Endodermal cell (in vitro differentiated cells): ENCODE measurements around the gene GARIN5A. TPM values are rescaled to one million over a fixed set of nuclear protein-coding genes. Genes with fewer than 3 reads are reported as not detected.

ENCODE experiments used
- DNase-seq: peaks from one replicate; pipeline ENCODE4 v3.0.0-alpha.2; 2017
- H3K27ac ChIP-seq: 2 replicates; pipeline ENCODE4 v1.5.1; 2013; ENCODE audit warnings: mild to moderate bottlenecking, low read depth, low read length, moderate library complexity
- H3K27me3 ChIP-seq: 2 replicates; pipeline ENCODE4 v1.6.1; 2013; ENCODE audit warnings: mild to moderate bottlenecking, low read length, moderate library complexity; ENCODE audit not compliant: insufficient read depth, control insufficient read depth, poor library complexity, severe bottlenecking
- H3K36me3 ChIP-seq: 2 replicates; pipeline ENCODE4 v1.7.0; 2013; ENCODE audit warnings: mild to moderate bottlenecking, low read length, moderate library complexity; ENCODE audit not compliant: control insufficient read depth, insufficient read depth
- H3K4me1 ChIP-seq: one replicate; pipeline ENCODE4 v1.7.0; 2013; ENCODE audit warnings: low read length; ENCODE audit not compliant: control insufficient read depth, insufficient read depth
- H3K4me3 ChIP-seq: 2 replicates; pipeline ENCODE4 v1.5.1; 2013; ENCODE audit warnings: mild to moderate bottlenecking, low read length, moderate library complexity
- H3K9ac ChIP-seq: 2 replicates; pipeline ENCODE4 v1.6.1; 2013; ENCODE audit warnings: mild to moderate bottlenecking, low read length, moderate library complexity; ENCODE audit not compliant: poor library complexity, severe bottlenecking; ENCODE audit errors: extremely low read depth
- H3K9me3 ChIP-seq: 2 replicates; pipeline ENCODE4 v1.6.1; 2013; ENCODE audit warnings: mild to moderate bottlenecking, low read length, moderate library complexity; ENCODE audit not compliant: control insufficient read depth
- H3K27ac Mint-ChIP-seq: 2 replicates; pipeline ENCODE4 v1.8.0; 2020; ENCODE audit warnings: mixed read lengths
- H3K27me3 Mint-ChIP-seq: 2 replicates; pipeline ENCODE4 v1.8.0; 2021; ENCODE audit warnings: mild to moderate bottlenecking, mixed read lengths; ENCODE audit not compliant: insufficient read depth
- H3K36me3 Mint-ChIP-seq: 2 replicates; pipeline ENCODE4 v1.8.0; 2020; ENCODE audit warnings: low read depth, mixed read lengths
- H3K4me1 Mint-ChIP-seq: 2 replicates; pipeline ENCODE4 v1.8.0; 2020; ENCODE audit warnings: mixed read lengths
- H3K4me3 Mint-ChIP-seq: 2 replicates; pipeline ENCODE4 v1.8.0; 2020; ENCODE audit warnings: mild to moderate bottlenecking, moderate library complexity, mixed read lengths
- H3K9me3 Mint-ChIP-seq: 2 replicates; pipeline ENCODE4 v1.8.0; 2020; ENCODE audit warnings: mild to moderate bottlenecking, mixed read lengths
- WGBS, 2 experiments: methylation state at CpG; one replicate each; pipeline versions ENCODE4 v1.1.5 to v1.1.7; 2013; ENCODE audit warnings: missing lambda C conversion rate in 2 of 2, mixed read lengths in 1 of 2; ENCODE audit not compliant: insufficient coverage in 1 of 2, insufficient read length in 1 of 2; 5-methylcytosine and 5-hydroxymethylcytosine counted together
- total RNA-seq, 2 donors: library from RNA; stranded (reverse); fragmentation: NEBNext Ultra II Directional in 1 of 2; extraction: Animal tissue kit (Norgen Biotek cat#: 25700) in 1 of 2; gene quantifications; 2 replicates in 1 of 2; 3 replicates in 1 of 2; pipeline ENCODE4 v1.2.1, GENCODE V29; 2021
- TF ChIP-seq, protein P1 (sequence below): fragments of 200-600 bp; sonication (generic); conservative IDR thresholded peaks from 2 replicates; pipeline ENCODE4 v1.5.0; 2021; ENCODE audit warnings: antibody characterized with exemption, mild to moderate bottlenecking

GARIN5A gene
- total RNA-seq, 2 donors from 2014 or later, result 8.3 to 9.5 TPM

DNA sequence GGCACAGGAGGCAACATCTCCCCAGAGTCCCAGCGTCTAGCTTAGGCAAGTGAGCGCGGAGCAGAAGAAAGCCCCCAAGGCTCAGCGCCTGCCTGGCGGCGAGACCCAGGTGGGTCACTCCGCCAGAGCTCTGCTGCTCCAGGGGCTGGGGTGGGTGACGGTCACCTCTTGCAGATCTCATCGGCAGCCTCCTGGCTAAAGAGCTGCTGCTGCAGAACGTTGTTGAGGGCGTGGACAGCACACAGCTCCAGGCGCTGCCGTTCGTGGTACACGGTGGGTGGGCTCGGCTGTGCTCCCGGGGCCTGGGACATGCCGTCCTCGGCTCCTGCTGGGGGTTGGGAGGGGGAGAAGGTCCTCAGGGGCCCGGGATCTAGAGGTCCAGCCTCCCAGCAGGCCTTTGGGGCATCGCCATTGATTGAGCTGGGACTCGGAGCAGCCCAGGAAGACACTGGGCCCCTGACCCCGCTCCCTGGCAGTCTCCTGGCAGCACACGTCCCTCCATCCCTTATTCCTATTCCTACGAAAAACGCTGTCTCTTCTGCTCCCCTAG, 33.5 kb upstream of the GARIN5A start:
- Histone ChIP-seq H3K9me3 (no peaks in the 10 kb centered on the region), H3K4me1 (no peaks in the 10 kb centered on the region), H3K27me3 (no peaks in the 10 kb centered on the region), H3K27ac (peak overlapping the region; percentile 97), H3K4me3 (peak overlapping the region; percentile 73), H3K36me3 (no peaks in the 10 kb centered on the region), H3K9ac (peak overlapping the region; percentile 38)
- H3K36me3 Mint-ChIP-seq, result no peaks in the 10 kb centered on the region
- peaks cover 32% of the 10 kb centered on the region for H3K27me3 Mint-ChIP-seq
- peak overlapping the region; percentile 88 for H3K27ac Mint-ChIP-seq
- 75 to 86% methylated on average over 11 to 26 of the region's 26 CpGs for WGBS, 2 experiments
- H3K4me3 Mint-ChIP-seq, result peak overlapping the region; percentile 70
- TF ChIP-seq, protein P1, sequence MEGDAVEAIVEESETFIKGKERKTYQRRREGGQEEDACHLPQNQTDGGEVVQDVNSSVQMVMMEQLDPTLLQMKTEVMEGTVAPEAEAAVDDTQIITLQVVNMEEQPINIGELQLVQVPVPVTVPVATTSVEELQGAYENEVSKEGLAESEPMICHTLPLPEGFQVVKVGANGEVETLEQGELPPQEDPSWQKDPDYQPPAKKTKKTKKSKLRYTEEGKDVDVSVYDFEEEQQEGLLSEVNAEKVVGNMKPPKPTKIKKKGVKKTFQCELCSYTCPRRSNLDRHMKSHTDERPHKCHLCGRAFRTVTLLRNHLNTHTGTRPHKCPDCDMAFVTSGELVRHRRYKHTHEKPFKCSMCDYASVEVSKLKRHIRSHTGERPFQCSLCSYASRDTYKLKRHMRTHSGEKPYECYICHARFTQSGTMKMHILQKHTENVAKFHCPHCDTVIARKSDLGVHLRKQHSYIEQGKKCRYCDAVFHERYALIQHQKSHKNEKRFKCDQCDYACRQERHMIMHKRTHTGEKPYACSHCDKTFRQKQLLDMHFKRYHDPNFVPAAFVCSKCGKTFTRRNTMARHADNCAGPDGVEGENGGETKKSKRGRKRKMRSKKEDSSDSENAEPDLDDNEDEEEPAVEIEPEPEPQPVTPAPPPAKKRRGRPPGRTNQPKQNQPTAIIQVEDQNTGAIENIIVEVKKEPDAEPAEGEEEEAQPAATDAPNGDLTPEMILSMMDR, result no peak
- H3K4me1 Mint-ChIP-seq, result peaks cover 1% of the 10 kb centered on the region
- DNase-seq, result no peak
- no peaks in the 10 kb centered on the region for H3K9me3 Mint-ChIP-seq

DNA sequence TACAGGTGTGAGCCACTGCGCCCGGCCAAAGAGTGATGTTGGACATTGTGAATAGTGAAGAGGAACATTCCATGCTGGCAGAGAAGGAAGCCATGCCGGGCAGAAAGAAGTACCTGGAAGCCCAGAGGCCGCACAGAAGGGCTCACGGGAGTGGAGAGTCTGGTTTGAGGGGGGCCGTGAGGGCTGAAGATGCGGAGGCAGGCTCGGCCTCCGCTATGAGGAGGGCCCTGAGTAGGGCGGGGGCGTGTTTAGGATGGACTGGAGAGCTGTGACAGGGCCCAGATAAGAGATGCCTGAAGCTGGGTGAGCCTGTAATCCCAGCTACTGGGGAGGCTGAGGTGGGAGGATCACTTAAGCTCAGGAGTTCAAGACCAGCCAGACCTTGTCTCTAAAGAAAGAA, 32.7 kb upstream of the GARIN5A start:
- Histone ChIP-seq H3K4me3 (no peak overlapping the region), H3K27ac (no peak overlapping the region), H3K36me3 (no peaks in the 10 kb centered on the region), H3K9me3 (no peaks in the 10 kb centered on the region), H3K4me1 (no peaks in the 10 kb centered on the region), H3K9ac (no peak overlapping the region), H3K27me3 (no peaks in the 10 kb centered on the region)
- Mint-ChIP-seq H3K27ac (no peak overlapping the region), H3K4me3 (no peak overlapping the region), H3K9me3 (no peaks in the 10 kb centered on the region), H3K36me3 (no peaks in the 10 kb centered on the region), H3K4me1 (peaks cover 1% of the 10 kb centered on the region), H3K27me3 (peaks cover 28% of the 10 kb centered on the region)
- TF ChIP-seq, protein P1, result no peak
- DNase-seq, result no peak
- WGBS, 2 experiments, result 87% methylated on average over 11 of the region's 11 CpGs

DNA sequence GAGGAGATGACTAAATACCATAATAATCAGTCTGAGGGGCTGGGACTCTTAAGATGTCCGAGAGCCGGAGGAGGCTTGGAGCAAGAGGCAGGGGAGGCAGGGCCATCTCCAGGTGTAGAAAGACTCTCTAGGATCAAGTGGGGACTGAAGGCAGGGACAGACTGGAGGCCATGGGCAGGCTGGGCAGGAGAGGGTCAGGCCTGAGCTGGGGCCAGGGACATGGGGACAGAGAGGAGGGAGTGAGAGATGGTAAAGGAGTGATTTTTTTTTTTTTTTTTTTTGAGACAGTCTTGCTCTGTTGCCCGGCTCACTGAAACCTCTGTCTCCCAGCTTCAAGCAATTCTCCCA, 32.2 kb upstream of the GARIN5A start:
- Mint-ChIP-seq H3K36me3 (no peaks in the 10 kb centered on the region), H3K4me3 (no peak overlapping the region), H3K9me3 (no peaks in the 10 kb centered on the region), H3K27ac (no peak overlapping the region), H3K4me1 (peaks cover 1% of the 10 kb centered on the region), H3K27me3 (peaks cover 22% of the 10 kb centered on the region)
- Histone ChIP-seq H3K4me3 (no peak overlapping the region), H3K27me3 (no peaks in the 10 kb centered on the region), H3K9ac (no peak overlapping the region), H3K36me3 (no peaks in the 10 kb centered on the region), H3K4me1 (no peaks in the 10 kb centered on the region), H3K9me3 (no peaks in the 10 kb centered on the region), H3K27ac (peak overlapping the region; percentile 38)
- DNase-seq, result no peak
- TF ChIP-seq, protein P1, result no peak
- WGBS, 2 experiments, result 84 to 89% methylated on average over 2 to 3 of the region's 3 CpGs
